ENCODE data around the gene VAV1. TPM values are rescaled to one million over a fixed set of nuclear protein-coding genes. Genes with fewer than 3 reads are reported as not detected.

Gene VAV1
- total and polyA plus RNA-seq, 2 experiments from 2014 or later = 0.82 to 1.8 TPM

DNA sequence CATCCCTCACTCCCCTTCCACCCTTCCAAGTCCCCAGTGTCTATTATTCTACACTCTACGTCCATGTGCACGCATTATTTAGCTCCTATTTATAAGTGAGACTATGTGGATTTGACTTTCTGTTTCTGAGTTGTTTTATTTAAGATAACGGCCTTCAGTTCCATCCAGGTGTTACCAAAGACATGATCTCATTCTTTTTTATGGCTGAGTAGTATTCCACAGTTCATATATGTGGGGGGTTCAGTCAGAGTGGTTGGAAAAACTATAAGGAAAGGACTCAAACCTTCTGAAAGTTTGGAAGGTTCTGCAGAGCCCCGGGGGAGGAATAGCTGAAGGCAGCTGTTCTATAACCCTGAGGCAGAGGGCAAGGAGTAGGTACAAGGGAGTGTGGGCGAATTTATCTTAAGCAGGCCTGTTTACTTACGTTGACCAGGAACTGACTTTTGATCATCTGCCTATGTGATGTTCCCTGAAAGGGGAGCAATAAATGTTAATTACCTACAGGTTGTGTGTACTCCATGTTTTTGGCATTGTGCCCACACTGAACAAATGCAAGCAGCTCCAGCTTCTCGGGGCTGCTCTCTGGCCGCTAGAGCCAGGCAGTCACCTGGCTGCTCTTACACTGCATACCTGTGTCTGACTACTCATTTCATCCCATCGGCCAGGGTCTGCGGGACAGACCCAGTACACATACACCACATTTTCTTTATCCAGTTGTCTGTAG lies 101.4 kb downstream of the VAV1 start (continued):
- TF ChIP-seq, protein P1, sequence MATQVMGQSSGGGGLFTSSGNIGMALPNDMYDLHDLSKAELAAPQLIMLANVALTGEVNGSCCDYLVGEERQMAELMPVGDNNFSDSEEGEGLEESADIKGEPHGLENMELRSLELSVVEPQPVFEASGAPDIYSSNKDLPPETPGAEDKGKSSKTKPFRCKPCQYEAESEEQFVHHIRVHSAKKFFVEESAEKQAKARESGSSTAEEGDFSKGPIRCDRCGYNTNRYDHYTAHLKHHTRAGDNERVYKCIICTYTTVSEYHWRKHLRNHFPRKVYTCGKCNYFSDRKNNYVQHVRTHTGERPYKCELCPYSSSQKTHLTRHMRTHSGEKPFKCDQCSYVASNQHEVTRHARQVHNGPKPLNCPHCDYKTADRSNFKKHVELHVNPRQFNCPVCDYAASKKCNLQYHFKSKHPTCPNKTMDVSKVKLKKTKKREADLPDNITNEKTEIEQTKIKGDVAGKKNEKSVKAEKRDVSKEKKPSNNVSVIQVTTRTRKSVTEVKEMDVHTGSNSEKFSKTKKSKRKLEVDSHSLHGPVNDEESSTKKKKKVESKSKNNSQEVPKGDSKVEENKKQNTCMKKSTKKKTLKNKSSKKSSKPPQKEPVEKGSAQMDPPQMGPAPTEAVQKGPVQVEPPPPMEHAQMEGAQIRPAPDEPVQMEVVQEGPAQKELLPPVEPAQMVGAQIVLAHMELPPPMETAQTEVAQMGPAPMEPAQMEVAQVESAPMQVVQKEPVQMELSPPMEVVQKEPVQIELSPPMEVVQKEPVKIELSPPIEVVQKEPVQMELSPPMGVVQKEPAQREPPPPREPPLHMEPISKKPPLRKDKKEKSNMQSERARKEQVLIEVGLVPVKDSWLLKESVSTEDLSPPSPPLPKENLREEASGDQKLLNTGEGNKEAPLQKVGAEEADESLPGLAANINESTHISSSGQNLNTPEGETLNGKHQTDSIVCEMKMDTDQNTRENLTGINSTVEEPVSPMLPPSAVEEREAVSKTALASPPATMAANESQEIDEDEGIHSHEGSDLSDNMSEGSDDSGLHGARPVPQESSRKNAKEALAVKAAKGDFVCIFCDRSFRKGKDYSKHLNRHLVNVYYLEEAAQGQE (IDR thresholded peaks at IDR 0.05; ENCODE audit: unreplicated experiment) = no peak
- no peak for TF ChIP-seq POLR2AphosphoS5 (IDR thresholded peaks at IDR 0.05; ENCODE audit: low read depth)
- no peak for TF ChIP-seq ZNF114 (CRISPR knock-in tag; IDR thresholded peaks at IDR 0.05)
- no peak for TF ChIP-seq CREB1 (CRISPR knock-in tag; IDR thresholded peaks at IDR 0.05; ENCODE audit: low read depth)
- TF ChIP-seq NANOG (IDR thresholded peaks at IDR 0.05; ENCODE audit: borderline replicate concordance) = no peak
- TF ChIP-seq EZH2phosphoT487 (IDR thresholded peaks at IDR 0.05; ENCODE audit: unreplicated experiment) = no peak
- TF ChIP-seq ZNF331 (CRISPR knock-in tag; IDR thresholded peaks at IDR 0.05; ENCODE audit: low read depth) = no peak
- TF ChIP-seq EZH2 (IDR thresholded peaks at IDR 0.05; ENCODE audit: low read depth, unreplicated experiment) = no peak
- TF ChIP-seq, protein P2, sequence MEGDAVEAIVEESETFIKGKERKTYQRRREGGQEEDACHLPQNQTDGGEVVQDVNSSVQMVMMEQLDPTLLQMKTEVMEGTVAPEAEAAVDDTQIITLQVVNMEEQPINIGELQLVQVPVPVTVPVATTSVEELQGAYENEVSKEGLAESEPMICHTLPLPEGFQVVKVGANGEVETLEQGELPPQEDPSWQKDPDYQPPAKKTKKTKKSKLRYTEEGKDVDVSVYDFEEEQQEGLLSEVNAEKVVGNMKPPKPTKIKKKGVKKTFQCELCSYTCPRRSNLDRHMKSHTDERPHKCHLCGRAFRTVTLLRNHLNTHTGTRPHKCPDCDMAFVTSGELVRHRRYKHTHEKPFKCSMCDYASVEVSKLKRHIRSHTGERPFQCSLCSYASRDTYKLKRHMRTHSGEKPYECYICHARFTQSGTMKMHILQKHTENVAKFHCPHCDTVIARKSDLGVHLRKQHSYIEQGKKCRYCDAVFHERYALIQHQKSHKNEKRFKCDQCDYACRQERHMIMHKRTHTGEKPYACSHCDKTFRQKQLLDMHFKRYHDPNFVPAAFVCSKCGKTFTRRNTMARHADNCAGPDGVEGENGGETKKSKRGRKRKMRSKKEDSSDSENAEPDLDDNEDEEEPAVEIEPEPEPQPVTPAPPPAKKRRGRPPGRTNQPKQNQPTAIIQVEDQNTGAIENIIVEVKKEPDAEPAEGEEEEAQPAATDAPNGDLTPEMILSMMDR (conservative IDR thresholded peaks at IDR 0.05; ENCODE audit: low read depth in 2 of 2) = no peak
- no peak for TF ChIP-seq STAT1 (IDR thresholded peaks at IDR 0.05; ENCODE audit: unreplicated experiment)
- no peak for TF ChIP-seq JUNB (IDR thresholded peaks at IDR 0.05; ENCODE audit: unreplicated experiment)
- TF ChIP-seq, protein P3, sequence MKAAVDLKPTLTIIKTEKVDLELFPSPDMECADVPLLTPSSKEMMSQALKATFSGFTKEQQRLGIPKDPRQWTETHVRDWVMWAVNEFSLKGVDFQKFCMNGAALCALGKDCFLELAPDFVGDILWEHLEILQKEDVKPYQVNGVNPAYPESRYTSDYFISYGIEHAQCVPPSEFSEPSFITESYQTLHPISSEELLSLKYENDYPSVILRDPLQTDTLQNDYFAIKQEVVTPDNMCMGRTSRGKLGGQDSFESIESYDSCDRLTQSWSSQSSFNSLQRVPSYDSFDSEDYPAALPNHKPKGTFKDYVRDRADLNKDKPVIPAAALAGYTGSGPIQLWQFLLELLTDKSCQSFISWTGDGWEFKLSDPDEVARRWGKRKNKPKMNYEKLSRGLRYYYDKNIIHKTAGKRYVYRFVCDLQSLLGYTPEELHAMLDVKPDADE (IDR thresholded peaks at IDR 0.05) = no peak

DNA sequence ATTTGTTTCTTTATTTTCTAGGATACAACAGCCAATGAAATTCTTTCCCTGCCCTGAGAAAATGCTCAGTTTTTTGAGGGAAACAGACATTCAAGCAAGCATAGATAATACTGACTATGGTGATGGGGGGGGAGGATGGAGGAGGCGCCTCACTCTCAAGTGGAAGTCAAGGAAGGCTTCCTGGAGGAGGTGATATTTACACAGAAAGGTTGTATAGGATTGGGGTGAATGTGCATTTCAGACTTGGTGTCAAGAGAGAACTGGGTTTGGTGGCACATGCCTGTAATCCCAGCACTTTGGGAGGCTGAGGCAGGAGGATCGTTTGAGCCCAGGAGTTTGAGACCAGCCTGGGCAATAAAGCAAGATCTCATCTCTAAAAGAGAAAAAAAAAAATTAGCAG lies 102.7 kb downstream of the VAV1 start:
- Mint-ChIP-seq H3K27me3 (ENCODE audit: insufficient read depth, low read depth, poor library complexity) (peaks cover 14% of the 10 kb centered on the region), H3K36me3 (ENCODE audit: low read depth) (peaks cover 64% of the 10 kb centered on the region), H3K27ac (no peak overlapping the region), H3K4me1 (no peaks in the 10 kb centered on the region), H3K4me3 (no peak overlapping the region), H3K9me3 (peaks cover 97% of the 10 kb centered on the region)
- no peak for ATAC-seq
- Histone ChIP-seq H4K20me1 (replicated peaks; ENCODE audit: insufficient read depth) (no peaks in the 10 kb centered on the region), H3K9me2 (ENCODE audit: insufficient read depth) (no peaks in the 10 kb centered on the region), H3K27ac (ENCODE audit: low read depth) (no peak overlapping the region), H3K4me2 (no peak overlapping the region), H3K4me3 (no peak overlapping the region), H2AFZ (no peak overlapping the region), H3K79me2 (replicated peaks; ENCODE audit: insufficient read depth) (no peaks in the 10 kb centered on the region), H3K27me3 (ENCODE audit: insufficient read depth) (no peaks in the 10 kb centered on the region), H3K4me1 (ENCODE audit: insufficient read depth) (no peaks in the 10 kb centered on the region), H3F3A (replicated peaks; ENCODE audit: low read depth) (no peaks in the 10 kb centered on the region), H3K36me3 (ENCODE audit: insufficient read depth) (no peaks in the 10 kb centered on the region)
- no peak for DNase-seq (ENCODE audit: low spot score)
- TF ChIP-seq CREB1 (CRISPR knock-in tag; IDR thresholded peaks at IDR 0.05; ENCODE audit: low read depth) (no peak), NANOG (IDR thresholded peaks at IDR 0.05; ENCODE audit: borderline replicate concordance) (no peak), ZNF331 (CRISPR knock-in tag; IDR thresholded peaks at IDR 0.05; ENCODE audit: low read depth) (no peak), STAT1 (IDR thresholded peaks at IDR 0.05; ENCODE audit: unreplicated experiment) (no peak)
- TF ChIP-seq, protein P2 (conservative IDR thresholded peaks at IDR 0.05; ENCODE audit: low read depth in 2 of 2) = no peak

Measured in GM23338 (cell line).